ENCODE results near the gene DPP10.

GRCh38 chr2:114762376-114762775 is 319.9 kb downstream of the DPP10 start:
- TF ChIP-seq, protein P1, sequence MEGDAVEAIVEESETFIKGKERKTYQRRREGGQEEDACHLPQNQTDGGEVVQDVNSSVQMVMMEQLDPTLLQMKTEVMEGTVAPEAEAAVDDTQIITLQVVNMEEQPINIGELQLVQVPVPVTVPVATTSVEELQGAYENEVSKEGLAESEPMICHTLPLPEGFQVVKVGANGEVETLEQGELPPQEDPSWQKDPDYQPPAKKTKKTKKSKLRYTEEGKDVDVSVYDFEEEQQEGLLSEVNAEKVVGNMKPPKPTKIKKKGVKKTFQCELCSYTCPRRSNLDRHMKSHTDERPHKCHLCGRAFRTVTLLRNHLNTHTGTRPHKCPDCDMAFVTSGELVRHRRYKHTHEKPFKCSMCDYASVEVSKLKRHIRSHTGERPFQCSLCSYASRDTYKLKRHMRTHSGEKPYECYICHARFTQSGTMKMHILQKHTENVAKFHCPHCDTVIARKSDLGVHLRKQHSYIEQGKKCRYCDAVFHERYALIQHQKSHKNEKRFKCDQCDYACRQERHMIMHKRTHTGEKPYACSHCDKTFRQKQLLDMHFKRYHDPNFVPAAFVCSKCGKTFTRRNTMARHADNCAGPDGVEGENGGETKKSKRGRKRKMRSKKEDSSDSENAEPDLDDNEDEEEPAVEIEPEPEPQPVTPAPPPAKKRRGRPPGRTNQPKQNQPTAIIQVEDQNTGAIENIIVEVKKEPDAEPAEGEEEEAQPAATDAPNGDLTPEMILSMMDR (IDR thresholded peaks at IDR 0.05; ENCODE audit: low read depth, low read length, missing input control): no peak
- TF ChIP-seq REST (IDR thresholded peaks at IDR 0.05) (no peak), RXRA (IDR thresholded peaks at IDR 0.05) (no peak), RAD21 (IDR thresholded peaks at IDR 0.05) (no peak), GABPA (IDR thresholded peaks at IDR 0.05 in 1 of 2, conservative IDR thresholded peaks at IDR 0.05 in 1 of 2) (no peak)

Data from liver (tissue), 3 donors.